DMS53 treated with DMSO at 0.1 percent for 48 hours (cell line): Measurements from ENCODE around the gene CNOT10.

ENCODE experiments used
- DNase-seq: peaks from one replicate; lab custom pipeline; 2025; ENCODE audit not compliant: unreplicated experiment; lab: John Stamatoyannopoulos, UW

CNOT10 gene

GRCh38 chr3:32816439-32817256, 131.7 kb downstream of the CNOT10 start:
- peak; percentile 1 for DNase-seq

GRCh38 chr3:32817257-32817557, 132.2 kb downstream of the CNOT10 start:
- no peak for DNase-seq

- no peak for DNase-seq
These were observed 132.7 kb downstream of the CNOT10 start, which contains the start of gene TRIM71 for GRCh38 chr3:32817558-32818228. Gene TRIM71 (plus strand): TSS chr3:32817997. CDS start chr3:32818081, 84 bp downstream.

- DNase-seq = no peak
These were observed 133.4 kb downstream of the CNOT10 start for GRCh38 chr3:32818229-32818969.

- DNase-seq = no peak
These were observed 134.1 kb downstream of the CNOT10 start for GRCh38 chr3:32818970-32819511.

GRCh38 chr3:32819551-32820348, 134.8 kb downstream of the CNOT10 start:
- no peak for DNase-seq

- DNase-seq = no peak
These were observed 135.4 kb downstream of the CNOT10 start for GRCh38 chr3:32820430-32820829.

- DNase-seq = no peak
These were observed 136.1 kb downstream of the CNOT10 start for GRCh38 chr3:32820971-32821685.

- DNase-seq = no peak
These were observed 136.8 kb downstream of the CNOT10 start for GRCh38 chr3:32821686-32822296.

- DNase-seq = no peak
These were observed 137.9 kb downstream of the CNOT10 start for GRCh38 chr3:32822609-32823498.
